ENCODE data around the gene SLC6A9. TPM values are rescaled to one million over a fixed set of nuclear protein-coding genes. Genes with fewer than 3 reads are reported as not detected.

SLC6A9 gene
- total RNA-seq, 1 experiment from 2014 or later: 45.0 TPM

DNA sequence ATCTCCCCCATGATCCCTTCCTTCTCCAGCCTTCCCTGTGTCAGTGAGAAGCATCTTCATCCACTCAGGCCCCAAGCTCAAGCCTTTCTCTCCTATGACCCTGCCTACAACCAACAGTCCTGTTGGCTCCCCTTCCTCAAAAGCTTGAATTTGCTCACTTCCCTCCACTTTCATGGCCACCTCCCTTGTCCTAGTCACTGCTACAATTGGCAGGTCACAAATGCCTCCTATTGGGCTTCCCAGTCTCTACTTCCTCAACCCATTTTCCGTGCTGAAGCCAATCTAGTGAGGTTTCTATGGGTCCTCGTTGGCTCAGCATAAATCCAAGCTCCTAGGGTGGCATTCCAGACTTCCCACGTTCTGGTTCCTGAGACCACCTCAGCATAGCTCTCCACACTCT lies 40.2 kb upstream of the SLC6A9 start:
- H3K27me3 Mint-ChIP-seq (ENCODE audit: insufficient read depth, unreplicated experiment): peaks cover 15% of the 10 kb centered on the region
- H3K4me1 ChIP-seq: no peaks in the 10 kb centered on the region
- H3K27me3 ChIP-seq (replicated peaks; ENCODE audit: control insufficient read depth, insufficient read depth, low read length): no peaks in the 10 kb centered on the region
- H3K9me3 Mint-ChIP-seq (ENCODE audit: unreplicated experiment): no peaks in the 10 kb centered on the region
- no peaks in the 10 kb centered on the region for H3K36me3 ChIP-seq (ENCODE audit: control insufficient read depth, insufficient read depth, low read length)
- H3K4me1 Mint-ChIP-seq (ENCODE audit: low read depth, unreplicated experiment): no peaks in the 10 kb centered on the region
- TF ChIP-seq CTCF (IDR thresholded peaks at IDR 0.05; ENCODE audit: insufficient read depth in 1 of 2, low read depth in 1 of 2, low read length in 1 of 2, severe bottlenecking in 1 of 2, unreplicated experiment in 1 of 2): no peak
- BruUV-seq (replicated peaks): no TSS peak
- H3K27ac Mint-ChIP-seq (ENCODE audit: unreplicated experiment): no peak overlapping the region
- DNase-seq: no peak
- no peak overlapping the region for H3K4me3 ChIP-seq (ENCODE audit: low read depth, low read length)
- no peaks in the 10 kb centered on the region for H3K36me3 Mint-ChIP-seq (ENCODE audit: insufficient read depth, unreplicated experiment)
- CTCF ChIA-PET: no interaction called here
- POLR2A ChIA-PET: no interaction called here
- H3K4me3 Mint-ChIP-seq (ENCODE audit: unreplicated experiment): no peak overlapping the region
- H3K9me3 ChIP-seq: no peaks in the 10 kb centered on the region
- intact Hi-C loops (cut with micrococcal nuclease; ENCODE audit: unreplicated experiment): no loop called here

- Histone ChIP-seq H3K27me3 (replicated peaks; ENCODE audit: control insufficient read depth, insufficient read depth, low read length) (no peaks in the 10 kb centered on the region), H3K9me3 (no peaks in the 10 kb centered on the region), H3K4me1 (no peaks in the 10 kb centered on the region), H3K4me3 (ENCODE audit: low read depth, low read length) (no peak overlapping the region), H3K36me3 (ENCODE audit: control insufficient read depth, insufficient read depth, low read length) (no peaks in the 10 kb centered on the region)
- TF ChIP-seq CTCF (IDR thresholded peaks at IDR 0.05; ENCODE audit: insufficient read depth in 1 of 2, low read depth in 1 of 2, low read length in 1 of 2, severe bottlenecking in 1 of 2, unreplicated experiment in 1 of 2): no peak
- Mint-ChIP-seq H3K27ac (ENCODE audit: unreplicated experiment) (no peak overlapping the region), H3K27me3 (ENCODE audit: insufficient read depth, unreplicated experiment) (peaks cover 10% of the 10 kb centered on the region), H3K9me3 (ENCODE audit: unreplicated experiment) (no peaks in the 10 kb centered on the region), H3K4me1 (ENCODE audit: low read depth, unreplicated experiment) (no peaks in the 10 kb centered on the region), H3K4me3 (ENCODE audit: unreplicated experiment) (no peak overlapping the region), H3K36me3 (ENCODE audit: insufficient read depth, unreplicated experiment) (no peaks in the 10 kb centered on the region)
- POLR2A ChIA-PET: no interaction called here
- no TSS peak for BruUV-seq (replicated peaks)
- CTCF ChIA-PET: interaction anchor here (0.9 kb wide), 1 partner anchor 20 kb away, joined by 3 read pairs; no protein-coding TSS in a partner anchor
- no peak for DNase-seq
- intact Hi-C loops (cut with micrococcal nuclease; ENCODE audit: unreplicated experiment): no loop called here
Measured at GRCh38 chr1:44068442-44068921, 37.2 kb upstream of the SLC6A9 start.

GRCh38 chr1:44067266-44068250 lies 36.3 kb upstream of the SLC6A9 start:
- Mint-ChIP-seq H3K4me1 (ENCODE audit: low read depth, unreplicated experiment) (no peaks in the 10 kb centered on the region), H3K4me3 (ENCODE audit: unreplicated experiment) (no peak overlapping the region), H3K9me3 (ENCODE audit: unreplicated experiment) (no peaks in the 10 kb centered on the region), H3K36me3 (ENCODE audit: insufficient read depth, unreplicated experiment) (no peaks in the 10 kb centered on the region), H3K27ac (ENCODE audit: unreplicated experiment) (no peak overlapping the region), H3K27me3 (ENCODE audit: insufficient read depth, unreplicated experiment) (peaks cover 6% of the 10 kb centered on the region)
- CTCF ChIA-PET: interaction anchor here (0.9 kb wide), 1 partner anchor 19 kb away, joined by 3 read pairs; no protein-coding TSS in a partner anchor
- no peaks in the 10 kb centered on the region for H3K27me3 ChIP-seq (replicated peaks; ENCODE audit: control insufficient read depth, insufficient read depth, low read length)
- H3K4me1 ChIP-seq: no peaks in the 10 kb centered on the region
- H3K4me3 ChIP-seq (ENCODE audit: low read depth, low read length): no peak overlapping the region
- H3K36me3 ChIP-seq (ENCODE audit: control insufficient read depth, insufficient read depth, low read length): no peaks in the 10 kb centered on the region
- POLR2A ChIA-PET: no interaction called here
- no peaks in the 10 kb centered on the region for H3K9me3 ChIP-seq
- intact Hi-C loops (cut with micrococcal nuclease; ENCODE audit: unreplicated experiment): no loop called here
- BruUV-seq (replicated peaks): no TSS peak
- TF ChIP-seq CTCF (IDR thresholded peaks at IDR 0.05; ENCODE audit: insufficient read depth in 1 of 2, low read depth in 1 of 2, low read length in 1 of 2, severe bottlenecking in 1 of 2, unreplicated experiment in 1 of 2): no peak
- DNase-seq: no peak

Measured in Caco-2 (cell line).